HUES48 (cell line): Measurements from ENCODE around the gene PEAK3.

Experiments
- H3K27ac ChIP-seq: one replicate; pipeline ENCODE4 v1.7.0; 2013; ENCODE audit warnings: low read depth, low read length, inconsistent platforms
- H3K27me3 ChIP-seq: 2 replicates; pipeline ENCODE4 v1.6.1; 2013; ENCODE audit warnings: mild to moderate bottlenecking, low read length; ENCODE audit not compliant: control insufficient read depth, insufficient read depth
- H3K36me3 ChIP-seq: 2 replicates; pipeline ENCODE4 v1.6.1; 2013; ENCODE audit warnings: low read length; ENCODE audit not compliant: control insufficient read depth, insufficient read depth
- H3K4me1 ChIP-seq: 2 replicates; pipeline ENCODE4 v1.6.1; 2013; ENCODE audit warnings: mild to moderate bottlenecking, low read length; ENCODE audit not compliant: control insufficient read depth, insufficient read depth
- H3K4me3 ChIP-seq: 2 replicates; pipeline ENCODE4 v1.5.1; 2013; ENCODE audit warnings: mild to moderate bottlenecking, low read depth, low read length
- H3K9ac ChIP-seq: 2 replicates; pipeline ENCODE4 v1.6.1; 2013; ENCODE audit warnings: mild to moderate bottlenecking, low read depth, low read length, moderate library complexity
- H3K9me3 ChIP-seq: 2 replicates; pipeline ENCODE4 v1.6.1; 2013; ENCODE audit warnings: low read length; ENCODE audit not compliant: control insufficient read depth, insufficient read depth

PEAK3 gene

DNA sequence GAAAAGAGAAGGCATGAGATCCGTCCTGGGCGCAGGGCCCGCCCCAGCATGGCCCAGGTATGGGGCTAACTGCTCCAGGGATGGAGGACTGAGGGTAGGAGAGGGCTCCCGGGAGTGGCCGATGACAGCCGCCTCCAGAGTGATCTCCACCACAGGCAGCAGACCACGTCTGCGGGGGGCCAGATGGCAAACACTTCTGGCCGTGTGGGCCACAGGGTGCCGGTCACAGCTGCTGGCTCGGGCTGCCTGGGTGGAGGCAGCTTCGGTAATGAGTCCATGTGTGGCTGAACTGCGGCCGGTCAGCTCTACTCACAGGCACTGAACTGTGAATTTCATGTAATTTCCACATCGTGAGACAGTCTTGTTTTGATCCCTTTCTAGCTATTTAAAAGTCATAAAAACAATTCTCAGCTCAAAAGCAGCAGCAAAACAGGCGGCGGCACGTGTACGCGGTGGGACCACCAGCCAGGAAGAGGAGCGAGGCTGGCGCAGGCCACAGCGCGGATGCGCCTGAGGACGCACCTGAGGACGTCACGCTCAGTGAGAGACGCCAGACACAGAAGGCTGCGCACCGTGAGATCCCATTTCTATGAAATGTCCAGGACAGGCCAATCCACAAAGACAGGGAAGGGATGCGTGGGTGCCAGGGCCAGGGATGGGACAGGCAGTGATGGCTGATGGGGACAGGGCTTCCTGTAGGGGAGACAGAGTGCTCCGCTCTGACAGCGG is 42.4 kb upstream of the PEAK3 start:
- Histone ChIP-seq H3K4me3 (no peak overlapping the region), H3K4me1 (peaks cover 10% of the 10 kb centered on the region), H3K9ac (no peak overlapping the region), H3K36me3 (peaks cover 32% of the 10 kb centered on the region), H3K9me3 (no peaks in the 10 kb centered on the region), H3K27ac (no peak overlapping the region), H3K27me3 (no peaks in the 10 kb centered on the region)

DNA sequence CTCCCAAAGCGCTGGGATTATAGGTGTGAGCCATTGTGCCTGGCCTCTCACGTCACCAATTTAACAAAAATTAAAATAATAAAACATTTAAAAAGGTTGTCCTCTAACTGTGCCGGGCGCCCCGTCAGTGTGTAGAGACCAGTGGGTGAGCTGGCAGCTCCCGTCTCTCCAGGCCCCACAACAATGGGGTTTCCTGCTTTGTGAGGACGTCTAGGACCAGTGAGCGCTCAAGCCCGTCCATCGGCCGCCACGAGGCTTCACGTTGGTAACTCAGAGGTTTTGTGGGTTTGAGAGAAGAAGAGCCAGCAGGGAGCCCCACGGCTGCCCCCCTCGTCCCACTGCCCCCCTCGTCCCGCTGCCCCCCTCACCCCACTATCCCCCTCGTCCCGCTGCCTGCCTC is 41.7 kb upstream of the PEAK3 start:
- no peaks in the 10 kb centered on the region for H3K27me3 ChIP-seq
- peaks cover 7% of the 10 kb centered on the region for H3K4me1 ChIP-seq
- H3K9ac ChIP-seq: no peak overlapping the region
- no peaks in the 10 kb centered on the region for H3K9me3 ChIP-seq
- H3K27ac ChIP-seq: no peak overlapping the region
- no peak overlapping the region for H3K4me3 ChIP-seq
- H3K36me3 ChIP-seq: peaks cover 32% of the 10 kb centered on the region

DNA sequence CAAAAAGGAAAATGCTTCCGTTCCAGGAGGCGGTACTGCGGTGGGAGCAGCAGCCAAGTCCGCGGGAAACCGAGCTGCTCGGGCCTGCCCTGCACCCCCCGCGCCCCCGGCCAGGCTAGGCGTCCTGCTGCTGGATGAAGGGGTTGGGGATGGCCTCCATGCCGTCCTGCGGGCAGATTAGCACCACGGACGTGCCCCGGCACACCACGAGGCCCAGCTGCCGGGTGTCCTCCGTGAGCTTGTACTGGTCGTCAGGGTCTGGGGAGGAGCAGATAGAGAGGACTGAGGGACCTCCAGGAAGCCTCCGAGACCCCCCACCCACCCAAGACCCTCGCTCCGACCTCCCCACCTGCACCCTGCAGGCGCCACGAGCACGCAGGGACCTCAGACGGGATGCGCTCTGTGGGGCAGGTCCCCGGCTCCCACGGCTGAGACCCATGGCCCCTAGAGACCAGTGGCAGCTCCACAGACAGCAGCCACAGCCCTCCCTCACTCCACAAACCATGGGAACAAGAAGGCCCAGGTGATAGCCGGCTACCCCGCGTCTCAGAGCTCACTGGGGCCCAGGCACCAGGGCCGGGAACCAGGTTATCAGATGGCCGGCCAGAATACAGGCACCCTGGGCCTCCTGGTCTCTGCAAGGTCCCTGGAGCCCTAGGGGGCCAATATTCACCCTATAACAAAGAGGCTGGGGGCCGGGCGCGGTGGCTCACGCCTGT is 39.7 kb upstream of the PEAK3 start:
- Histone ChIP-seq H3K9ac (no peak overlapping the region), H3K9me3 (no peaks in the 10 kb centered on the region), H3K27me3 (no peaks in the 10 kb centered on the region), H3K36me3 (peaks cover 32% of the 10 kb centered on the region), H3K4me3 (no peak overlapping the region), H3K4me1 (no peaks in the 10 kb centered on the region), H3K27ac (no peak overlapping the region)

DNA sequence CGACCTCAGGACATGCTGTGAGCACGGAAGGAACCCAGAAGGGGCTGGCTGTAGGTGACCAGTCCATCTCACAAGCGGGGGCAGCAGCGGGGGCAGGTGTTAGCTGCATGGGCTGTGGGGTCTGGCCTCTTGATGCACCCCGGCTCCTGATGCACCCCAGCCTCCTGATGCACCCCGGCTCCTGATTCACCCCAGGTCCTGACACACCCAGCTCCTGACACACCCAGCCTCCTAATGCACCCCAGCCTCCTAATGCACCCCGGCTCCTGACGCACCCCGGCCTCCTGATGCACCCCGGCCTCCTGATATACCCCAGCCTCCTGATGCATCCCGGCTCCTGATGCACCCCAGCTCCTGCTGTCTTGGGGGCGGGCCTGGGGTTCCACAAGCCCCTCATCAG is 39.0 kb upstream of the PEAK3 start:
- H3K27ac ChIP-seq: no peak overlapping the region
- H3K27me3 ChIP-seq: no peaks in the 10 kb centered on the region
- no peak overlapping the region for H3K4me3 ChIP-seq
- no peaks in the 10 kb centered on the region for H3K9me3 ChIP-seq
- no peak overlapping the region for H3K9ac ChIP-seq
- 0 out of 2 replicates have a peak, but pooled peaks cover 6% of the 10 kb centered on the region for H3K4me1 ChIP-seq
- peaks cover 30% of the 10 kb centered on the region for H3K36me3 ChIP-seq

DNA sequence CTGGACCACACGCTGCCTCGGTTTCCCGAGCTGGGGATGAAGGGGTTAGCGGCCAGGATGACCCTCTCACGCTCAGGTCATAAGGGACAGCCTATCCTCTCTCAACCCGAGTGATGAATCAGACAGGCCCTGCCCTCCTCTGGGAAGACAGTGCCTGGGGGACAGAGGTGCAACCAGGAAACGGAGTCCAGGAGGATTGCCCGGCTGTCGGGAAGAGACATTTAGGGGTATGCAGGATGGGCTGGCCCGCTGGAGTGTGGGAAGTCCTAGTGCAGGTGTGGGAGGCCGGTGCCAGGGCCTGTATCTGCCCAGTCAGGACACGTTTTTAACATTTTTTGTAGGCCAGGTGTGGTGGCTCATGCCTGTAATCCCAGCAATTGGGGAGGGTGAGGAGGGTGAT is 38.1 kb upstream of the PEAK3 start:
- no peak overlapping the region for H3K27ac ChIP-seq
- H3K4me3 ChIP-seq: no peak overlapping the region
- 0 out of 2 replicates have a peak, but pooled peaks cover 6% of the 10 kb centered on the region for H3K4me1 ChIP-seq
- H3K9me3 ChIP-seq: no peaks in the 10 kb centered on the region
- no peak overlapping the region for H3K9ac ChIP-seq
- H3K36me3 ChIP-seq: peaks cover 22% of the 10 kb centered on the region
- no peaks in the 10 kb centered on the region for H3K27me3 ChIP-seq

DNA sequence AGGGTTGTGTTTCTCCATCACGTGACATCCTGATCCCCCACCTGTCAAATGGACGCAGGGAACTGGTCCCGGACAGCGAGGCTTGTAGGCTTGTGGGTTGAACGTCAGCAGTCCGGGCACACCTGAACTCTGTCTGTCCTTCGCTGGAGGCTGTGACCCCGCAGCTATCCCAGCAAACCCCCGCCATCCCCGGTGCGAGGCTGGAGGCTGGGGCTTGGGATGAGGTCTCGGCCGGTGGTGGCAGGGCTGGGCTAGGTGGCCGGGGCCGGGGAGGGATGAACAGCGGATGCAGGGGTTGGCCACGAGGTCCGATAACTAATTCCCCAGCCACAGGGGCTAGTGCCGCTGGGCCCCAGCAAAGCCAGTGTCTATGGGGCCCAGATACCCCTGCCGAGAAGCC is 37.6 kb upstream of the PEAK3 start:
- Histone ChIP-seq H3K4me3 (no peak overlapping the region), H3K36me3 (peaks cover 17% of the 10 kb centered on the region), H3K27ac (no peak overlapping the region), H3K9ac (no peak overlapping the region), H3K27me3 (no peaks in the 10 kb centered on the region), H3K9me3 (no peaks in the 10 kb centered on the region), H3K4me1 (0 out of 2 replicates have a peak, but pooled peaks cover 6% of the 10 kb centered on the region)

DNA sequence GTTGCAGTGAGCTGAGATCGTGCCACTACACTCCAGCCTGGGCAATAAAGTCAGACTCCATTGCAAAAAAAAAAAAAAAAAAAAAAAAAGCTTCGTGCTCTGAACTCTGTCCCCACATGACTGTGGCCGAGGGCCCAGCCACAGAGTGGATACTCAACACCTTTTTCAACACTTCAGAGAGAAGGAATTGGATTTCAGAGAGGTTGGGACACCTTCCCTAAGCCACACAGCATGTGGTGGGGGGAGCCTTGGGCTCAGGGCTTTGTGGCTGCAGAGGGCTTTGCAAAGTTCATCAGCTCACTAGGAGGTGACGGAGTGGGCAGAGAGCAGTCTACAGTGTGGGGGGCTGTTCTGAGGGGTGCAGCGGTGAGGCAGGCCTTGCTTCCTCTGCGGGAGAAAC is 36.9 kb upstream of the PEAK3 start:
- Histone ChIP-seq H3K4me1 (0 out of 2 replicates have a peak, but pooled peaks cover 6% of the 10 kb centered on the region), H3K9me3 (no peaks in the 10 kb centered on the region), H3K36me3 (0 out of 2 replicates have a peak, but pooled peaks cover 12% of the 10 kb centered on the region), H3K9ac (no peak overlapping the region), H3K4me3 (no peak overlapping the region), H3K27me3 (no peaks in the 10 kb centered on the region), H3K27ac (no peak overlapping the region)

DNA sequence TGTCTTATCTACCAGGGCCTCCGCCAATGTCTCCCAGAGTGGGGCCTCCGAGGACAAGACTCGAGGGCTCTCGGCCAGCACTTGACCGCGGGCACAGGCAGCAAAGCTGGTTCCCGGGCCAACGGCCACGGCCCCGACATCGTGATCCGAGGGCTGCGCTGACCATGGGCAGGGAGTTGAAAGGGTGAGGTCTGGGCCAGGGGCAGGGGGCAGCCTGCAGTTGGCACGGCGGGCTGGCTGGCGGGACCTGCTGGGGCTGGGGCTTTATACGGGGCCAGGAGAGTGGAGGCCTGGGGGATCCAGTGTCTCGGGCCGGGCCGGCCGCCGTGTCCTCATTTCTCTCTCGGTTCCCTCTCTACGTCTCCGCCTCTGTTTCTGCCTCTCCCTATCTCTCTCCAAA is 35.8 kb upstream of the PEAK3 start:
- Histone ChIP-seq H3K27me3 (no peaks in the 10 kb centered on the region), H3K9me3 (no peaks in the 10 kb centered on the region), H3K9ac (no peak overlapping the region), H3K4me3 (no peak overlapping the region), H3K36me3 (0 out of 2 replicates have a peak, but pooled peaks cover 10% of the 10 kb centered on the region), H3K4me1 (0 out of 2 replicates have a peak, but pooled peaks cover 6% of the 10 kb centered on the region), H3K27ac (no peak overlapping the region)

DNA sequence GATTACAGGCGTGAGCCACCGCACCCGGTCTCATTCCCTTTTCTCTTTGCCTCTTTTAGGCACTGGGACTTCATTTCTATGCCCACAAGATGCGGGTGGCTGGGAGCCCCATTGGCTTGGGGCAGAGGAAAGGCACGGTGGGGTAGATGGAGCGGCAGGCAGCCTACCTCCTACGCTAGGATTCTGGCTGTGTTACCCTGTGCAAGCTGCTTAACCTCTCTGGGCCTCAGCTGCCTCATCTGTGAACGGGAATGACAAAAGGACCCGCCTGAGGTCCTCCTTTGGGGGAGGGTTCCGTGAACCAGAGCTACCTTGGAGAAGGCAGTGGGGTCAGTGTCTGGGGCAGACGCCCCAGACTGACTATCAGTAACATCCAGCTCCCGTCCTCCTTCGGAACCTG is 35.3 kb upstream of the PEAK3 start:
- Histone ChIP-seq H3K27me3 (no peaks in the 10 kb centered on the region), H3K4me1 (0 out of 2 replicates have a peak, but pooled peaks cover 6% of the 10 kb centered on the region), H3K9me3 (no peaks in the 10 kb centered on the region), H3K36me3 (0 out of 2 replicates have a peak, but pooled peaks cover 6% of the 10 kb centered on the region), H3K9ac (no peak overlapping the region), H3K27ac (no peak overlapping the region), H3K4me3 (no peak overlapping the region)

DNA sequence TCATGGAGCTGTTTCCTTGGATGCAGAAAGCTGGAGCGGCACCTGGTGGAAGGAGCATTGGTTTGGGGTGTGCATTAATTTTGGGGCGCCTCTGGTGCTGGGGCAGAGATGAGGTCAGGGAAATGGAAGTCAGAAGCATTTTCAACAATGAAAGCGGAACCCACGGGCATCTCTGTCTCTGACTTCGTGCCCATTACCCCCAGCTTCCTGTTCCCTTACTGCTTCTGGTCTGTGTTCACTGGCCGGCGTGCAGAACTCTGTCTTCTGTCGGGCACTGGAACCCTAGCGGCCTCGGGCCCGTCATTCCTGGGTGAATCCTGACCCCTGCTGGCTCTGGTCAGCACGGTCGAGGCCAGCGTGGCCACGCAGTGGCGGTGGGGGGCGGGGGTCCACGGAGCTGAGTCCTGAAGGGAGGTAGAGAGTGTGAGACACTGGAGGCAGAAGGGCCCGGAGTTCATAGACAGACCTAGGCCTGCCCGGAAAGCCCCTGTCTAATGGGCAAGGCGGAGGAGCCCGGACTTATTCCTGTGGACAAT is 33.9 kb upstream of the PEAK3 start:
- H3K36me3 ChIP-seq: no peaks in the 10 kb centered on the region
- no peak overlapping the region for H3K27ac ChIP-seq
- H3K4me3 ChIP-seq: no peak overlapping the region
- no peaks in the 10 kb centered on the region for H3K27me3 ChIP-seq
- 0 out of 2 replicates have a peak, but pooled peaks cover 6% of the 10 kb centered on the region for H3K4me1 ChIP-seq
- no peak overlapping the region for H3K9ac ChIP-seq
- H3K9me3 ChIP-seq: no peaks in the 10 kb centered on the region
